HG03520 (cell line): ENCODE data around the gene PWWP2A.
A peak's percentile ranks its signal among the peaks of the same experiment; 100 is the strongest.
"Not testable (repeated sequence)": the region's sequence is repeated elsewhere in the genome, so short reads cannot be mapped to it uniquely, and the experiment has no call there.

Experiments used
- ATAC-seq: cut with Tn5 transposase; IDR thresholded peaks from one replicate; pipeline ENCODE4 v1.9.1; 2021; ENCODE audit warnings: mild to moderate bottlenecking, moderate library complexity; ENCODE audit not compliant: unreplicated experiment

Gene PWWP2A, protein sequence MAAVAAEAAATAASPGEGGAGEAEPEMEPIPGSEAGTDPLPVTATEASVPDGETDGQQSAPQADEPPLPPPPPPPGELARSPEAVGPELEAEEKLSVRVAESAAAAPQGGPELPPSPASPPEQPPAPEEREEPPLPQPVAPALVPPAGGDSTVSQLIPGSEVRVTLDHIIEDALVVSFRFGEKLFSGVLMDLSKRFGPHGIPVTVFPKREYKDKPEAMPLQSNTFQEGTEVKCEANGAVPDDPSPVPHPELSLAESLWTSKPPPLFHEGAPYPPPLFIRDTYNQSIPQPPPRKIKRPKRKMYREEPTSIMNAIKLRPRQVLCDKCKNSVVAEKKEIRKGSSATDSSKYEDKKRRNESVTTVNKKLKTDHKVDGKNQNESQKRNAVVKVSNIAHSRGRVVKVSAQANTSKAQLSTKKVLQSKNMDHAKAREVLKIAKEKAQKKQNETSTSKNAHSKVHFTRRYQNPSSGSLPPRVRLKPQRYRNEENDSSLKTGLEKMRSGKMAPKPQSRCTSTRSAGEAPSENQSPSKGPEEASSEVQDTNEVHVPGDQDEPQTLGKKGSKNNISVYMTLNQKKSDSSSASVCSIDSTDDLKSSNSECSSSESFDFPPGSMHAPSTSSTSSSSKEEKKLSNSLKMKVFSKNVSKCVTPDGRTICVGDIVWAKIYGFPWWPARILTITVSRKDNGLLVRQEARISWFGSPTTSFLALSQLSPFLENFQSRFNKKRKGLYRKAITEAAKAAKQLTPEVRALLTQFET

DNA sequence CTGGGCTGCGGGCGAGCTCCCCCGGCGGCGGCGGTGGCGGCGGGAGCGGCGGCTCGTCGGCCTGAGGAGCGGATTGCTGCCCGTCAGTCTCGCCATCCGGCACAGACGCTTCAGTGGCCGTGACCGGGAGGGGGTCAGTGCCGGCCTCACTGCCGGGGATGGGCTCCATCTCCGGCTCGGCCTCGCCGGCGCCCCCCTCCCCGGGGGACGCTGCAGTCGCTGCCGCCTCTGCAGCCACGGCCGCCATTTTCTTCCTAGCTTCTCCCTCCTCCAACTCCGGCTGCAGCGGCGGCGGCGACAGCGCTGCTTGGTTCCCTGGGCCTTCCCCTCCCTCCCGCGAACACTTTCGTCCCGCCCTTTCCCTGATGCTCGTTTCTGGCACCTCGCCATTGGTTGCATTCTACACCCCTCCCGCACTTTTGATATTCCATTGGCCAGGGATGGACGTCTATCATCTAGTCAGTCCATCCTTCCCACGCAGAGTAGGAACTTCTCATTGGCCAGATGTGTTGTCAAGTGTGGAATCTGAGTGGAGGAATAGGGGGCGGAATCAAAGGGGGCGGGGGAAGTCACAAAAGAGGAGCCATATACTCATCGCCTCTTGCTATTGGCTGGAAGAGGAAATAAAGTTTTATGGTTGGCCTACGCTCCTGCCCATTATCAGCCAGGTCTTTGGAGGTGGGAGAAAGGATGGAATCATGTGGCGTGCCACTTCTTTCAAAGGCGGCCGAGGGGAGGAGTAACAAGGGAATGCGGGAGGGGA is at the start of gene PWWP2A:
Gene PWWP2A (minus strand): TSS at position 309 of the 763 bp plus-strand sequence. CDS start 62 bp downstream, at position 247.
- peak; percentile 92 for ATAC-seq

DNA sequence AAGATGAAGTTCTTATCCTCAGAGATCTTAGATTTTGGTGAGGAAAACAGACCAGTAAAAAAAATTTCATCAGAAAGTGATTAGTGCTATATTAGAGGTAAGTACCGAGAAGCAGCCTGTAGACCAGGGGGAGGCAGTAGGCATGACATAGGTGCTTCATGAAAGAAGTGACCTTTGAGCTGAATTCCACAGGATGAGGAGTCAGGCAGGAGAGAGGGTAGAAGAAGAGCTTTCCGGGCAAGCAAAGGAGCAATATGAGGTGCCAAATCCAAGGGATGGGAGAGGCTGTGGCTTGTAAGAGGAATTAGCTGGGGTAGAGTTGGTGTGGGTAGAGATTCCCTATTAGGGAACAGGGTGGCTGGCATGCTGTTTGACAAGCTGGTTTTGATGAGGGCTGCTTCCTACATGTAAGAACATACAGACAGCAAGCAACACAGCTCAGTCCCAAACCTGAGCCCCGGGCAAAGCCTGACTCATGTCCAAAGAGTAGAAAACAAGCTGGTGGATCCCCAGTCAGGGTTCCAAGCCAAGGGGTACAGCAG is 48.4 kb upstream of the PWWP2A start:
- ATAC-seq, result no peak

DNA sequence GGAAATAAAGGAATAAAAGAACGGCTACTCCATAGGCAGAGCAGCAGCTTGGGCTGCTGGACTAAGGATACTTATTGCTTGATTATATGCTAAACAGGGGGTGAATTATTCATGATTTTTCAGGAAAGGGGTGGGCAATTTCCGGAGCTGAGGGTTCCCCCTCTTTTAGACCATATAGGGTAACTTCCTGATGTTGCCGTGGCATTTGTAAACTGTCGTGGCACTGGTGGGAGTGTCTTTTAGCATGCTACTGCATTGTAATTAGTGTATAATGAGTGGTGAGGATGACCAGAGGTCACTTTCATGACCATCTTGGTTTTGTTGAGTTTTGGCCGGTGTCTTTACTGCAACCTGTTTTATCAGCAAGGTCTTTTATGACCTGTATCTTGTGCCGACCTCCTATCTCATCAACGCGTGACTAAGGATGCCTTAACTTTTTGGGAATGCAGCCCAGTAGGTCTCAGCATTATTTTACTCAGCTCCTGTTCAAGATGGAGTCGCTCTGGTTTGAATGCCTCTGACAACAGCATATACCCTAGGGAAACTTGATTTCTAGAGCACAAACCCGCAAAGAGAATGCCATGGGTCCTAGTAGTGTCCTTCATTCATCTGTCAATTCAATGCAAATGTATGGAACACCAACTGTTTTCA is 47.8 kb upstream of the PWWP2A start:
- ATAC-seq, result no peak

DNA sequence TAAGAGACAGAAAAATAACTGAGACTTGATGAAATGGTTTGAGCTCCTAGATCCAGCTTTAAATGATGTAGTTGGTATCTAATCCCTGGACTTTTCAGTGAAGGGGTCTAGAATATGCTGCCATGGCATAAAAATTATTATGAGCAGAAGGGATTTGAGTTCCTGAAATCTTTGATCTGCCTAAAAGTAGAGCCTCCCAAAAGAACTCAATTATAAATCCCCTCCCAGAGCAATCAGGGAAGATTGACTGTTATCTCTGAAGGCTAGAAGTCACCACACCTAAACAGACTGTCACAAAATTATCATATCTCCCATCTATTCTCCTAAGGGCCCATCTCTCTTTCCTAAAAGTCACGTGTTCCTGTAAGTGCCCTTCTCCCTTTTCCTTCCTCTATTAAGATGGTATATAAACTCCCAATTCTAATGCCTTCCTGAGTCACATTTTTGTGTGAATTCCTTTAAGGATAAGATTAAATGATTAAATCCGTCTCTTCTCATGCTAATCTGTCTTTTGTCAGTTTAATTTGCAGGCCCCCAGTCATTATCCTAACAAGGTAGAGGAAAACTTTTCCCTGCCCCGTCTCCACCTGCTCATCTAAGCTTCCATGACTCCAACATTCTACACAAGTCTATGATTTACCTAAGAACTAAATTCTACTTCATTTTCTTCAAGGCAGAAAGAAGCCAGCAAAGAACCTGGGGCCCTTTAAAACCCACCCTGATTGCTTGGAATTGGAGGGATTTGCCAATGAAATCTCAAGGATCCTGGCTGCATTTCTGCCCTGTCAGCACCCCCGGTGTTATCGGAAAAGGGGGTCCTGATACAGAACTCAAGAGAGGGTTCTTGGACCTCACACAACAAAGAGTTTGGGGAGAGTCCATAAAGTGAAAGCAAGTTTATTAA is 47.1 kb upstream of the PWWP2A start:
- no peak for ATAC-seq

GRCh38 chr5:160165137-160166068 is 46.2 kb upstream of the PWWP2A start:
- no peak for ATAC-seq

- ATAC-seq, result no peak
Observed at GRCh38 chr5:160162910-160163309, 43.7 kb upstream of the PWWP2A start.

DNA sequence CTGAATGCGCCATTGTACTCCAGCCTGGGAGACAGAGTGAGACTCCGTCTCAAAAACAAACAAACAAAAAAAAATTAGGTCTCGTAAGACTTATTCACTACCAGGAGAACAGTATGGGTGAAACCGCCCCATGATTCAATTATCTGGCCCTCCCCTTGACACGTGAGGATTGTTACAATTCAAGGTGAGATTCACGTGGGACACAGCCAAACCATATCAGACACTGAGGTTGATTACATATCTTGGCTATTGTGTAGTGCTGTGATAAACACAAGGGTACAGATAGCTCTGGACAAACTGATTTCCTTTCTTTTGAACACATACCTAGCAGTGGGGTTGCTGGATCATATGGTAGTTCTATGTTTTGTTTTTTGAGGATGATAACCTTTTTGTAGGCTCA is 42.4 kb upstream of the PWWP2A start:
- ATAC-seq, result no peak

DNA sequence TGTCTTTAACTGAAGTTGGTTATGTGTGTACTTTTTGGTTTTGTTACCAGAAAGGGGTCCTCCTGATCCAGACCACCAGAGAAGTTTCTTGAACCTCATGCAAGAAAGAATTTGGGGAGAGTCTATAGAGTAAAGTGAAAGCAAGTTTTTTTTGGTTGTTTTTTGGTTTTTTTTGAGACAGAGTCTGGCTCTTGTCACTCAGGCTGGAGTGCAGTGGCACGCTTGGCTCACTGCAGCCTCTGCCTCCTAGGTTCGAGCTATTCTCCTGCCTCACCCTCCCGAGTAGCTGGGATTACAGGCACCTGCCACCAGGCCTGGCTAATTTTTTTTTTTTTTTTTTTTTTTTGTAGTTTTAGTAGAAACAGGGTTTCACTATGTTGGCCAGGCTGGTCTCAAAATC is 41.6 kb upstream of the PWWP2A start:
- ATAC-seq, result not testable (repeated sequence)

- peak; percentile 44 for ATAC-seq
Observed at GRCh38 chr5:160159991-160160792, 40.9 kb upstream of the PWWP2A start.

GRCh38 chr5:160158087-160158486 is 38.8 kb upstream of the PWWP2A start:
- ATAC-seq, result no peak

DNA sequence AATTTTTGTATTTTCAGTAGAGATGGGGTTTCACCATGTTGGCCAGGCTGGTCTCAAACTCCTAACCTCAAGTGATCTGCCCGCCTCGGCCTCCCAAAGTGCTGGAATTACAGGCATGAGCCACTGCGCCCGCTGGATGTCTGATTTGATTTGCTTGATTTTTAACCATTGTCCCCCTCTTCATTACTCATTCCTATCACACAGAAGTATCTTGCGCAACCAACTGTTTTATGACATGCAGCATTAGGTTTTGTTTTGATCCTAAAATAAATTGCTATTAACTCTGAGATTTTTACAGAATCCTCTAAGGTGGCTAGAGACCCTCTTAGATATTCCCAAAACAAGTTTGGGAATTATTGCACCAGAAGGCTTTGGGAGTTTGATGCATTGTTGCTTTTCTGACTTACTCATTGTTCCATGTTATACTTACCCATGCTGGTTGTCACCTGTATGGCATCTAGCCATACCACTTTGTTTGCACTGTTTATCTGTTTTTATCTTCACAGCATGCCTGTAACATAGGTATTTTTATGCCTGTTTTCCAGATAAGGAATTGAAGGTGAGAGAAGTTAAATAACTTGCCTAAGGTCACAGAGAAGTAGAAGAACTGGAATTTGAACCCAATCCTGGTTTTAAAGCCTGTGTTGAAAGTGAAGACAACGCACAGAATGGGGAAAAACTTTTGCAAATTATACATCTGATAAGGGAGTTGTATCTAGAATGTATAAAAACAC is 35.9 kb upstream of the PWWP2A start:
- ATAC-seq, result no peak

- no peak for ATAC-seq
Observed at GRCh38 chr5:160152901-160153300, 33.7 kb upstream of the PWWP2A start.

DNA sequence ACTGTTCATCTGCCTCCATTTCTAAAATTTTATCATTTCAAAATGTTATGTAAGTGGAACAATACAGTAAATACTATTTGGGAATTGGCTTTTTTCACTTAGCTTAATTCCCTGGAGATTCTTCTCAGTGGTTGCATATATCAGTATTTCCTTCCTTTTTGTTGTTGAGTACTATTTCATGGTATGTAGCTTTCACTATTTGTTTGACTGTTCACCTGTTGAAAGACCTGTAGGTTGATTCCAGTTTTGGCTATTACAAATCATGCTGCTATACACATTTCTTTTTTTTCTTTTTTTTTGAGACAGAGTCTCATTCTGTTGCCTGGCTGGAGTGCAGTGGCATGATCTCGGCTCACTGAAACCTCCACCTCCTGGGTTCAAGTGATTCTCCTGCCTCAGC is 33.0 kb upstream of the PWWP2A start:
- peak; percentile 74 for ATAC-seq

DNA sequence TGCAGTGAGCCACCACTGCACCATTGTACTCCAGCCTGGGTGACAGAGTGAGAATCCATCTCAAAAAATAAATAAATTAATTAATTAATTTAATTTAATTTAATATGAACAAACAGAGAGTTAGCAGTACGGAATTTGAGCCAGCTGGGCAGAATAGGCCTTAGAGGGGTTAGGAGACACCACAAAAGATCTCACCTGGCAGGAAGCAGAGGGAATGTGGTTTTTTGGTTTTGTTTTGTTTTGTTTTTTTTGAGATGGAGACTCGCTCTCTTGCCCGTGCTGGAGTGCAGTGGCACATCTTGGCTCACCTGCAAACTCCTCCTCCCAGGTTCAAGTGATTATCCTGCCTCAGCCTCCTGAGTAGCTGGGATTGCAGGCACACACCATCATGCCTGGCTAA is 31.8 kb upstream of the PWWP2A start:
- ATAC-seq, result no peak

DNA sequence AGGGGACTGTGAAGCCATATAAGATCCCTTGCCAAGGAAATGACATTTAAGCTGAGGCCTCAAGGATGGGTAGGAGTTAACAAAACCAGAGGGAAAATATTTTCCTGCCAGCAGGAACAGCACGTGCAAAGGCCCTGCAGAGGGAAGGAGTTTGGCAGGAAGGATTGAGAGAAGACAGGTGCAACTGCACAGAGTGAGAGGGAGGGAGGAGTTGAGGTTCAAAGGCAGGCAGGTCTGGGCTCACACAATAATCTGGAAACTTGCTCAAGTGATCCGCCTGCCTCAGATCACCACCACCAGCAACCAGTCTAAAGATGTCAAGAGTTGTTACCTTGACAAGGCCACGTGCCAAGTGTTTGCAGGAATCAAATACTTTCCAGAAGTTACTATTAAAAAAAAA is 31.1 kb upstream of the PWWP2A start:
- no peak for ATAC-seq

- not testable (repeated sequence) for ATAC-seq
Observed at GRCh38 chr5:160144436-160144835, 25.2 kb upstream of the PWWP2A start.

- ATAC-seq, result no peak
Observed at GRCh38 chr5:160134332-160134731, 15.1 kb upstream of the PWWP2A start.
